GM18505 (cell line): ENCODE measurements around the gene CNNM3.
"Not testable (repeated sequence)": the region's sequence is repeated elsewhere in the genome, so short reads cannot be mapped to it uniquely, and the experiment has no call there.

Experiments used
- ATAC-seq: cut with Tn5 transposase; IDR thresholded peaks from one replicate; pipeline ENCODE4 v1.9.1; 2021; ENCODE audit not compliant: unreplicated experiment
- POLR2A ChIP-seq: IDR thresholded peaks from 4 replicates; pipeline ENCODE4 v1.6.1; 2011; ENCODE audit warnings: borderline replicate concordance; ENCODE audit not compliant: insufficient read depth, insufficient read length; ENCODE audit errors: extremely low read depth

The CNNM3 gene

GRCh38 chr2:96801786-96802595 lies 14.1 kb upstream of the CNNM3 start:
- no peak for ATAC-seq
- peak; percentile 36 for TF ChIP-seq POLR2A

- no peak for ATAC-seq
- TF ChIP-seq POLR2A = no peak
These were observed 13.3 kb upstream of the CNNM3 start for GRCh38 chr2:96802721-96803120.

- no peak for TF ChIP-seq POLR2A
- ATAC-seq = no peak
These were observed 11.1 kb upstream of the CNNM3 start for GRCh38 chr2:96804986-96805385.

GRCh38 chr2:96805946-96806345 lies 10.1 kb upstream of the CNNM3 start:
- ATAC-seq = not testable (repeated sequence)

- TF ChIP-seq POLR2A = peak; percentile 13
- no peak for ATAC-seq
These were observed 9.5 kb upstream of the CNNM3 start for GRCh38 chr2:96806468-96807126.

- no peak for ATAC-seq
- no peak for TF ChIP-seq POLR2A
These were observed 9.0 kb upstream of the CNNM3 start for GRCh38 chr2:96807127-96807471.

- ATAC-seq = no peak
- no peak for TF ChIP-seq POLR2A
These were observed 7.8 kb upstream of the CNNM3 start for GRCh38 chr2:96808176-96808837.

- ATAC-seq = no peak
These were observed 6.7 kb upstream of the CNNM3 start for GRCh38 chr2:96809216-96809882.

GRCh38 chr2:96809951-96810782 lies 5.9 kb upstream of the CNNM3 start:
- no peak for ATAC-seq
- TF ChIP-seq POLR2A = no peak

More at GRCh38 chr2:96809216-96809882, 6.7 kb upstream of the CNNM3 start:
- TF ChIP-seq POLR2A = no peak

GRCh38 chr2:96810783-96811192 lies 5.3 kb upstream of the CNNM3 start:
- no peak for ATAC-seq
- TF ChIP-seq POLR2A = no peak

GRCh38 chr2:96811917-96812316 lies 4.2 kb upstream of the CNNM3 start:
- TF ChIP-seq POLR2A = no peak
- ATAC-seq = no peak

- TF ChIP-seq POLR2A = no peak
- ATAC-seq = no peak
These were observed 2.4 kb upstream of the CNNM3 start for GRCh38 chr2:96813656-96814055.
